ENCODE data around the gene DHRS4L2.
"Not testable (repeated sequence)": the region's sequence is repeated elsewhere in the genome, so short reads cannot be mapped to it uniquely, and the experiment has no call there.

- TF ChIP-seq CTCF (IDR thresholded peaks at IDR 0.05); POLR2A (IDR thresholded peaks at IDR 0.05; ENCODE audit: low read depth); POLR2AphosphoS5 (IDR thresholded peaks at IDR 0.05): not testable (repeated sequence)
These were observed 4.3 kb downstream of the DHRS4L2 start for GRCh38 chr14:23993042-23993441.
